ENCODE results near the gene DCAF4.
"Not testable (repeated sequence)": the region's sequence is repeated elsewhere in the genome, so short reads cannot be mapped to it uniquely, and the experiment has no call there.

Gene DCAF4

DNA sequence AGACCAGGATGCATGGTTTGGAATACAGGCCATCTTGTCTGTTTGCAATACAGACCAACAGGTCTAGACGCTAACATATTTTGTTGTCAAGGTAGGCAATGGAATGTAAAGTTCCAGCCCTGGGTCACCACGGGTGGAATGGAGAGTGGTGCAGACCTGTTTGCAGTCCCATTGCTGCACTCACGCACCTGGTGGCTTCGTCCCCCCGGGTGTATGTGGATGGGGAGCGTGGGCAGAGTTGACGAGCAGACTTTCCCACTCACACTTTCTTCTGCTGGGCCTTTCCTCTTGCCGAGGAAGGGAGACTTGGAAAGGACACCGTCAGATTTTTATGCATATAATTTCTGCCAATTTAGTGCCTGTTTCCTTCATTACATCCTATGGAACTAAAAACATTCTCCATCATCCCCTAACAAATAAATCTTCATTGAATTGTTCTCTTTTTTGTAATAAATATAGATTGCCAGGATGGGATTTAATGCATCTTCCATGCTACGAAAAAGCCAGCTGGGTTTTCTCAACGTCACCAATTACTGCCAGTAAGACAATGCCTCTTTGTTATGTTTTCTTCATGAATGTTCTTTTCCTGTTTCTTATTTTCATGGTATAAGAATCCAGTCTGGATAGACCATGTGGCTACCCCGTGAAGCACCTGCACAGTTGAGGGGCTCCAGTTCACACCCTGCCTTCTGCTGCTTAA lies 15.2 kb downstream of the DCAF4 start:
- no peak for DNase-seq

DNA sequence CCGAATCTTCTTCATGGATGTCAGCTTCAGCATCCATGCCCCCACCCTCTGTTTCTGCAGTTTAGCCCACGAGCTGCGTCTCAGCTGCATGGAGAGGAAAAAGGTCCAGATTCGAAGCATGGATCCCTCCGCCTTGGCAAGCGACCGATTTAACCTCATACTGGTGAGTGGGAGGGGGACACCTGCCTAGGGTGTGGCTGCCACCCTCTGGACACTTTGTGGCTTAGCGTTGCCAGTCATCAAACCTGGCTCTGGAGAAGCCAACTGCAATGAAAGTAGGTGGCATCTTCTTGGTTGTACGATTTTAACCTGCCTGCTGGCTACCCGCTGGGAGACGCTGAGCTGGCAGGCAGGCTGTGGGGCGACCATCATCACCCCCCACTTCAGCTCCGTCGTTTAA lies 16.7 kb downstream of the DCAF4 start:
- no peak for DNase-seq

DNA sequence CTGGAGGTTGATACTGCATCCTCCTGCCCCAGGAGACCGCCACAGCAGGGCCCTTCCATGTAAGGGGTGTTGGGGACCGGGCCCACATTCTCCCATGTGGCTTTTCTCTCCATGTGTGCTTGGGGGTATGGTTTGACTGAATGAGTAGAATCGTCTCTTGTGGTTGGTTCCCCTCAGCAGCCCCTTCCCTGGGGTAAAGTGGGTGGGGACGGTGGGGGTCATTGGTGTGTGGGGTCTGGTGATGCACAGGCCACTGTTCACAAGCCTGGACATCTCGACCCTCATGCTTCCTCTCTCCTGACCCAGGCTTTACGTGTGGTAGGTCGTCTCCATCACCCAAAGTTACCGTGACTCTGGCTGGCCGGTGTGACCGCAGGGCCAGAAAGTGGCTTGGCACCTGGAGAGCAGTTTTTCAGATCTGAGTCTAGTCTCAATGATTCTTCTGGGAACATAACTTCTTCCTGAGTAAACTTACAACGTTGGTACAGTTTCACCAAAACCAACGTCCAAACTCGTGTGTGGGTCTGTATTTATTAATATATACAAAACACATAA lies 17.7 kb downstream of the DCAF4 start:
- DNase-seq: no peak

DNA sequence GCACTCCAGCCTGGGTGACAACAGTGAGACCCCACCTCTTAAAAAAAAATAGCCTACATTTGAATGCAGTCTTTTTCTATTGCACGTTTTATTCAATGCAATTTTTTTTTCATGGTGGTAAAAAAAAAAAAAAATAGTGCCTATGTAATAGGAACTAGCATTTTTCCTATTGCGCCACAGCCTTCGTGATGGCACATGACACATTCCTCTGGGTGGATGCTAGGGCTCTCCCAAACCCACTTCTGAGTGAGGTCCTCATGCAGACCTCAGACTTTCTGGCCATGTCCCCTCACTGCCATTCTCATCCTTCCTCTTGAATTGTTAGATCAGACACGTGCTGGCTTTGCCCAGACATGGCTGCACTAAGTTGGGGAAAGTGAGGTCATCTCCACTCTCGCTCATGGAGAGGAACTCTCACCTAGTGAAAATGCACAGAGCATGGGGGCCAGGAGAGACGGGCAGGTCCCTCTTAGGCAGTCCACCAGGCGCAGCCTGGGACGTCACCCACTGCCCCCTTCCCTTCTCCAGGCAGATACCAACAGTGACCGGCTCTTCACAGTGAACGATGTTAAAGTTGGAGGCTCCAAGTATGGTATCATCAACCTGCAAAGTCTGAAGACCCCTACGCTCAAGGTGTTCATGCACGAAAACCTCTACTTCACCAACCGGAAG lies 19.2 kb downstream of the DCAF4 start:
- peak; percentile 64 for DNase-seq

DNA sequence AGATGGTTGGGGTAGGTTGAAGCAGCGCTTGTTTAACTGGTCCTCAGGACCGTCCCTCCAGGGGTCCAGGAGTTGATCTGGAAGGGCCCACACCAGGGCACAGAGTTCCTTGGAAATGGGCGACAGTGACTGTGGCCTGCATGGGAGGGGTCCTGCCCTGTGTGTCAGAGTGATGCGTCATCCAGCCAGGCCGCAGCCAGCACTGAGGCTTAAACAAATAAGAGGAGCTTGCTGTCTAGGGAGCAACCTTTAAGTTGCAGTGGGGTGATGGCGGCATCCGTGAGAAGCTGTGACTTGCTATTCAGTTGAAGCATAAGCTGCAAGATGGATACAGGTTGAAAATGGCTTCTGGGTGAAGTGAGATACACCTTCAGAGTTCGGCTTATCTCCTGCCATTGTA lies 20.2 kb downstream of the DCAF4 start:
- DNase-seq: no peak

- no peak for DNase-seq
Observed at GRCh38 chr14:72947366-72948160, 21.3 kb downstream of the DCAF4 start.

- DNase-seq: peak; percentile 14
Observed at GRCh38 chr14:72948481-72949138, 22.3 kb downstream of the DCAF4 start.

DNA sequence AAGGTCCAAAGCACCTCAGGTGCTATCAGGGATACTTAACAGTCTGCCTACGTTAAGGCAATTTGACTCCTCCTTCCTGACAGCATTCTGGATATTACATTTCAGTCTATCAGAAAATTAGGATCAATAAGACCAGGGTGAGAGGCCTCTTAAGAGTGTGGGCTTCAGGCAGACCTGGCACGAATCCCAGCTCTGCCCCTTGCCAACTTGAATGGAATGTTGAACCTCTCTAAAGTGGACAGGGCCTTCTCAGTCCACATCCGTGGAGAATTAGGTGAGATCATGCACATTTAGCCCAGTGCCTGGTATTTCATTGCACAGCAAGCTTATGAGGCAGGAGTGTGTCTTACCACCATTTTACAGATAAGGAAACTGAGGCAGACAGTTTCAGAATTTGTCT lies 25.9 kb downstream of the DCAF4 start:
- no peak for DNase-seq

DNA sequence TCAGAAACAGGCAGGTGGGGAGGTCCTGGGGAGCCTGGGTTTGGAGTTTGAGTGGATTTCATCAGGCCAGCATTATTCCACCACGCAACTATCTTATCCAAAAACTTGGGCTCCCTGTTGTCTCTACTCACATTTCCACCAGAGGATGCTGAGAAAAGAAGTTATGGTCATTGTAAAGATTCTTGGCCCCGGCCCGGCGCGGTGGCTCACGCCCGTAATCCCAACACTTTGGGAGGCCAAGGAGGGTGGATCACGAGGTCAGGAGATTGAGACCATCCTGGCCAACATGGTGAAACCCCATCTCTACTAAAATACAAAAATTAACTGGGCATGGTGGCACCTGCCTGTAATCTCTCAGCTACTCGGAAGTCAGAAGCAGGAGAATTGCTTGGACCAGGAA lies 30.5 kb downstream of the DCAF4 start:
- not testable (repeated sequence) for DNase-seq

- DNase-seq: no peak
Observed at GRCh38 chr14:72957213-72957612, 30.9 kb downstream of the DCAF4 start.

- DNase-seq: no peak
Observed at GRCh38 chr14:72958548-72958947, 32.3 kb downstream of the DCAF4 start.

DNA sequence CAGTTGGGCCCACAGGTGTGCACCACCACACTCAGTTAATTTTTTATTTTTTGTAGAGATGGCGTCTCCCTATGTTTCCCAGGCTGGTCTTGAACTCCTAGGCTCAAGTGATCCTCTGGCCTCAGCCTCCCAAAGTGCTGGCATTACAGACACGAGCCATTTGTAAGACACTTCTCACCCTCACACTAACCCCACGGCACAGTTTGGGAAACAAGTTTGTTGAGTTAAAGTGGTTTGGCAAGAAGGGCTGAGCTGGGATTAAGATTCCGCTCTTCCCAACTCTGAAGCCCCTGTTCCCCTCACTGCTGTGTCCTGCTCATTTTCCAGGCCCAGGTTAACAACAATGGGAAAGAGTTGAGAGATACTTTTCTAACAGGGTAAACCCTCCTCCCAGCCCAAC lies 34.8 kb downstream of the DCAF4 start:
- DNase-seq: not testable (repeated sequence)

- no peak for DNase-seq
Observed at GRCh38 chr14:72961579-72962335, 35.5 kb downstream of the DCAF4 start.

DNA sequence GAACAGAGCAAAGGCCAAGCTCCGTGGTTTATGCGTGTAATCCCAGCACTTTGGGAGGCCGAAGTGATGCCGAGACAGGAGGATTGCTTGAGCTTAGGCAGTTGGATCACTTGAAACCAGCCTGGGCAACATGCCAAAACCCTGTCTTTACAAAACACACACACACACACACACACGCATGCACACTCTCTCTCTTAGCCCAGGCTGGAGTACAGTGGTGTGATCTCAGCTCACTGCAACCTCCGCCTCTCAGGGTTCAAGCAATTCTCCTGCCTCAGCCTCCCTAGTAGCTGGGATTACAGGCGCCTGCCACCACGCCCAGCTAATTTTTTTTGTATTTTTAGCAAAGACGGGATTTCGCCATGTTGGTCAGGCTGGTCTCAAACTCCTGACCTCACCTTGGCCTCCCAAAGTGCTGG lies 36.1 kb downstream of the DCAF4 start:
- not testable (repeated sequence) for DNase-seq

- DNase-seq: no peak
Observed at GRCh38 chr14:72962829-72963312, 36.6 kb downstream of the DCAF4 start.

DNA sequence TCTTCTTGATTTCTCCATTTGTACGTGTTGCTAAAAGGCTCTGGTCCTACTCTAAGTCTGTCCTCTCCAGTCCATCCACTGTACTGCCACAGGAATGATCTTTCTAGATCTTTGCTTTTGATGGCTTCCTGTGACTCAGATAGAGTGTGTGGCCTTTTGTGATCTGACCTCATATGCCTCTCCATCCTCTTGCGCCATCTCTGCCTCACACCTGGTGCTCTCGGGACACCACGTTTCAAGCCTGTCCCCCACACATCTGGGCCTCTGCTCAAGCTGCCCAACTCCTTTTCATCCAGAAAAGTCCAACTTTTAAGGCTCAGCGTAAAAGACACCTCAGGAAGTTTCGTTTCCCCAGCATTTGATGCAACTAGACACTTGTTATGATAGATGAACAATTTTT lies 39.0 kb downstream of the DCAF4 start:
- peak; percentile 51 for DNase-seq

DNA sequence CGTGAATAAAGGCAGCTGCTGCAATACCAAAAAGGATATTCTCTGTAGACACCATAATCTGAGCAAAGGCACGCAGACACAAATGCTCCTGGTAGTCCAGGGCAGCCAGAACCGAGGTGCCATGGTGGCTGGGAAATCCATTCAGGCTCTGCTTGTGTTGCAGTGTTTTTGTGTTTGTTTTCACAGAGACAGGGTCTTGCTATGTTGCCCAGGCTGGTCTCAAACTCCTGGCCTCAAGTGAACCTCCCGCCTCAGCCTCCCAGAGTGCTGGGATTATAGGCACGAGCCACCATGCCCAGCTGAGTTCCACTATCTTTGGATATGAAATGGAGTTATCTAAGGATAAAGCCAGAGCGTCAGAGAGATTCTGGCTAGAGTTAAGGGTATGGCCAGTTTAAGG lies 39.8 kb downstream of the DCAF4 start:
- no peak for DNase-seq

GRCh38 chr14:72968316-72968715 lies 42.1 kb downstream of the DCAF4 start:
- DNase-seq: no peak

DNA sequence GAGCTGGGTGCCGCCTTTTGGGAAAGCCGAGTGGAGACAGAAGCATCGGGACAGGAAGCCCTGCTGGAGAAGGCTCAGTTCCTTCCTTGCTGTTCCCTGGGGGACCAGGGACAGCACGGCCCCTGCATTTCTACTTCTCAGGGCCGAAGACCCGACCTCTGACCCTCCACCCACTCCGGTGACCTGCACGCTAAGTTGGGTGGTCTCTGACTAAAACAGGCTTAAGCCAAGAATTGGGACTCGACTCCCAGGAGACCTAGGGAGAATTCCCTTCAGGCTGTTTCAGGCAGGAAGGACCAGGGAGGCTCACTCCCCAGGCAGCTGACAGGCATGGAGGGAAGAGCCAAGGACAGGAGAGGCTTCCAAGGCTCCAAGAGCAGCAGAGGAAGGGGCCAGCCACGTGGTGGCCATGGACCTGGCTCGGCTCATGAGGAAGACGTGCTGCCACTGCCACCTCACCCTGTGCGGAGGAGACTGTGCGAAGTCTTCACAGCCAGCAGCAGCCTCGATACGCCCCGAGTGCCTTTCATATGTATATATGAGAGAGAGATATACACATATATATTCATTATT lies 43.9 kb downstream of the DCAF4 start:
- no peak for DNase-seq

DNA sequence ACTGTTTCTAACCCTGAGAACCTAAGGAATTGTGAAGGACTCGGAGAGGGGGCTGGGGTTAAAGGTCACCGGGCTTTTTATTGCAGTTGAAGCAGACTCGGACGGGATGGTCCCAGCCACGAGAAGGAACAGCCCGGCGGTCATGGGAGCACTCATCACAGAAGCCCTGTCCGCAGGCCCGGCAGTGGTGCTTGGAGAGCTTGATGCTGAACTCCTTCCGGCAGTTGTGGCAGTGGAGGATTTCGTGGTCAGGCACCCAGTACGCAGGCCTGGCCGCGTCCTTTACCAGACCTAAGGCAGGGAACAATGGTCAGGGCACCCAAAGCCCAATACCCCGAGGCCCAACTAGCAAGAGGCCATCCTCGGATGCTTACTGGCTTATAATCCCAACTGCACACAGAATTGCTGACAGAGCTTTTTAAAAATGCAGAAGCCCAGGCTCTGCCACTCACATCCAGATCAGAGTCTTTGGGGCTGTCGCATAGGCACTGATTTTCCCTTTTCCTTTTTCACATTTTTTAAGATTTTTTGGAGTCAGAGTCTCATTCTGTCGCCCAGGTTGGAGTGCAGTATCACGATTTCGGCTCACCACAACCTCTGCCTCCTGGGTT lies 44.7 kb downstream of the DCAF4 start:
- no peak for DNase-seq

- no peak for DNase-seq
Observed at GRCh38 chr14:72974661-72975060, 48.4 kb downstream of the DCAF4 start.
